Osteocyte (in vitro differentiated cells): ENCODE measurements around the gene MGLL. TPM values are rescaled to one million over a fixed set of nuclear protein-coding genes. Genes with fewer than 3 reads are reported as not detected.

Source experiments
- DNase-seq: peaks from one replicate; pipeline ENCODE4 v3.0.0; 2021; ENCODE audit warnings: mixed read lengths; ENCODE audit not compliant: unreplicated experiment; ENCODE audit errors: extremely low spot score
- H3K27ac Mint-ChIP-seq: one replicate; pipeline ENCODE4 v1.8.0; 2021; ENCODE audit warnings: mild to moderate bottlenecking, mixed read lengths; ENCODE audit not compliant: unreplicated experiment
- H3K27me3 Mint-ChIP-seq: one replicate; pipeline ENCODE4 v1.8.0; 2021; ENCODE audit warnings: mixed read lengths; ENCODE audit not compliant: unreplicated experiment
- H3K36me3 Mint-ChIP-seq: one replicate; pipeline ENCODE4 v1.8.0; 2021; ENCODE audit warnings: mixed read lengths; ENCODE audit not compliant: unreplicated experiment
- H3K4me1 Mint-ChIP-seq: one replicate; pipeline ENCODE4 v1.8.0; 2021; ENCODE audit warnings: mixed read lengths; ENCODE audit not compliant: unreplicated experiment
- H3K4me3 Mint-ChIP-seq: one replicate; pipeline ENCODE4 v1.8.0; 2021; ENCODE audit warnings: mild to moderate bottlenecking, moderate library complexity, mixed read lengths; ENCODE audit not compliant: unreplicated experiment
- H3K9me3 Mint-ChIP-seq: one replicate; pipeline ENCODE4 v1.8.0; 2021; ENCODE audit warnings: mixed read lengths; ENCODE audit not compliant: unreplicated experiment
- CTCF ChIP-seq: fragments of 200-600 bp; sonication (generic); IDR thresholded peaks from 2 replicates; pipeline ENCODE4 v1.5.0; 2021; ENCODE audit warnings: antibody characterized with exemption, mild to moderate bottlenecking, moderate library complexity
- total RNA-seq: library from RNA; stranded (reverse); gene quantifications from 2 replicates; pipeline ENCODE4 v1.2.1, GENCODE V29; 2021

MGLL gene
- total RNA-seq, 1 donor from 2014 or later, result 112 TPM

- H3K9me3 Mint-ChIP-seq, result no peaks in the 10 kb centered on the region
- peak; percentile 52 for TF ChIP-seq CTCF
- H3K4me3 Mint-ChIP-seq, result peak overlapping the region; percentile 39
- DNase-seq, result no peak
- peak overlapping the region; percentile 96 for H3K27ac Mint-ChIP-seq
- H3K27me3 Mint-ChIP-seq, result no peaks in the 10 kb centered on the region
- peaks cover 2% of the 10 kb centered on the region for H3K36me3 Mint-ChIP-seq
- peaks cover 92% of the 10 kb centered on the region for H3K4me1 Mint-ChIP-seq
Measured at GRCh38 chr3:127747751-127748521, 74.4 kb downstream of the MGLL start.

GRCh38 chr3:127747066-127747465 is 75.2 kb downstream of the MGLL start:
- no peak for DNase-seq
- no peaks in the 10 kb centered on the region for H3K27me3 Mint-ChIP-seq
- H3K36me3 Mint-ChIP-seq, result peaks cover 2% of the 10 kb centered on the region
- TF ChIP-seq CTCF, result no peak
- H3K4me3 Mint-ChIP-seq, result peak overlapping the region; percentile 47
- no peaks in the 10 kb centered on the region for H3K9me3 Mint-ChIP-seq
- H3K27ac Mint-ChIP-seq, result peak overlapping the region; percentile 96
- peaks cover 89% of the 10 kb centered on the region for H3K4me1 Mint-ChIP-seq

GRCh38 chr3:127746400-127747057 is 75.8 kb downstream of the MGLL start:
- Mint-ChIP-seq H3K27me3 (no peaks in the 10 kb centered on the region), H3K27ac (peak overlapping the region; percentile 96), H3K36me3 (peaks cover 2% of the 10 kb centered on the region), H3K4me3 (no peak overlapping the region), H3K4me1 (peaks cover 90% of the 10 kb centered on the region), H3K9me3 (no peaks in the 10 kb centered on the region)
- DNase-seq, result no peak
- peak; percentile 44 for TF ChIP-seq CTCF

- H3K27me3 Mint-ChIP-seq, result no peaks in the 10 kb centered on the region
- TF ChIP-seq CTCF, result no peak
- peak overlapping the region; percentile 96 for H3K27ac Mint-ChIP-seq
- peaks cover 1% of the 10 kb centered on the region for H3K36me3 Mint-ChIP-seq
- no peaks in the 10 kb centered on the region for H3K9me3 Mint-ChIP-seq
- no peak for DNase-seq
- H3K4me3 Mint-ChIP-seq, result no peak overlapping the region
- peaks cover 86% of the 10 kb centered on the region for H3K4me1 Mint-ChIP-seq
Measured at GRCh38 chr3:127745656-127746399, 76.5 kb downstream of the MGLL start.

- Mint-ChIP-seq H3K4me3 (no peak overlapping the region), H3K9me3 (no peaks in the 10 kb centered on the region), H3K27me3 (no peaks in the 10 kb centered on the region), H3K4me1 (peaks cover 84% of the 10 kb centered on the region), H3K27ac (peak overlapping the region; percentile 83), H3K36me3 (peaks cover 4% of the 10 kb centered on the region)
- TF ChIP-seq CTCF, result no peak
- no peak for DNase-seq
Measured at GRCh38 chr3:127744875-127745274, 77.4 kb downstream of the MGLL start.
